Ectodermal cell (in vitro differentiated cells): ENCODE results near the gene COMMD7. TPM values are rescaled to one million over a fixed set of nuclear protein-coding genes. Genes with fewer than 3 reads are reported as not detected.

Experiments used
- H3K27ac ChIP-seq: 2 replicates; pipeline ENCODE4 v1.7.0; 2013; ENCODE audit warnings: mild to moderate bottlenecking, low read depth, low read length; ENCODE audit not compliant: insufficient read depth, poor library complexity, severe bottlenecking
- H3K27me3 ChIP-seq: 2 replicates; pipeline ENCODE4 v1.7.0; 2013; ENCODE audit warnings: mild to moderate bottlenecking, low read length; ENCODE audit not compliant: insufficient read depth, control insufficient read depth, poor library complexity, severe bottlenecking
- H3K36me3 ChIP-seq: one replicate; pipeline ENCODE4 v1.7.0; 2013; ENCODE audit warnings: low read length; ENCODE audit not compliant: control insufficient read depth, insufficient read depth
- H3K4me1 ChIP-seq: one replicate; pipeline ENCODE4 v1.7.0; 2013; ENCODE audit warnings: low read length; ENCODE audit not compliant: control insufficient read depth, insufficient read depth
- H3K4me3 ChIP-seq: 2 replicates; pipeline ENCODE4 v1.7.0; 2013; ENCODE audit warnings: low read depth, low read length, control low read depth; ENCODE audit not compliant: insufficient read depth
- H3K9me3 ChIP-seq: 2 replicates; pipeline ENCODE4 v1.7.0; 2013; ENCODE audit warnings: mild to moderate bottlenecking, low read length, moderate library complexity; ENCODE audit not compliant: control insufficient read depth
- WGBS, 2 experiments: methylation state at CpG; one replicate each; pipeline ENCODE4 v1.1.7; 2013; ENCODE audit warnings: missing lambda C conversion rate in 2 of 2; 5-methylcytosine and 5-hydroxymethylcytosine counted together
- polyA plus RNA-seq, 4 experiments: library from polyadenylated mRNA; stranded (reverse); fragments of 50-300 nt; gene quantifications; one replicate each; pipeline ENCODE4 v1.2.3, GENCODE V29; 2013

Gene COMMD7
- 47.2 TPM for polyA plus RNA-seq (2013, experiment 1 of 4)
- polyA plus RNA-seq (2013, experiment 2 of 4), result 46.9 TPM
- 42.8 TPM for polyA plus RNA-seq (2013, experiment 3 of 4)
- polyA plus RNA-seq (2013, experiment 4 of 4), result 42.1 TPM

GRCh38 chr20:32743237-32744112 lies at the start of gene COMMD7:
TSS of gene COMMD7 (minus strand) at chr20:32743467. CDS start at chr20:32743391, 76 bp downstream.
- 2% methylated on average over 64 of the region's 64 CpGs for WGBS, 2 experiments
- no peaks in the 10 kb centered on the region for H3K36me3 ChIP-seq
- H3K9me3 ChIP-seq, result no peaks in the 10 kb centered on the region
- H3K4me3 ChIP-seq, result peak within 1 kb of the TSS; percentile 58
- H3K27me3 ChIP-seq, result no peaks in the 10 kb centered on the region
- H3K4me1 ChIP-seq, result peaks cover 11% of the 10 kb centered on the region
- no peak within 1 kb of the TSS for H3K27ac ChIP-seq

- Histone ChIP-seq H3K9me3 (no peaks in the 10 kb centered on the region), H3K4me3 (no peak overlapping the region), H3K27ac (peak overlapping the region; percentile 26), H3K4me1 (peaks cover 14% of the 10 kb centered on the region), H3K36me3 (peaks cover 51% of the 10 kb centered on the region), H3K27me3 (no peaks in the 10 kb centered on the region)
- 89 to 91% methylated on average over 13 of the region's 13 CpGs for WGBS, 2 experiments
Measured at GRCh38 chr20:32792731-32793458, 49.6 kb upstream of the COMMD7 start.

- 67 to 68% methylated on average over 2 to 3 of the region's 3 CpGs for WGBS, 2 experiments
- Histone ChIP-seq H3K27ac (peak overlapping the region; percentile 26), H3K36me3 (peaks cover 53% of the 10 kb centered on the region), H3K4me1 (peaks cover 14% of the 10 kb centered on the region), H3K27me3 (no peaks in the 10 kb centered on the region), H3K9me3 (no peaks in the 10 kb centered on the region), H3K4me3 (no peak overlapping the region)
Measured at GRCh38 chr20:32792316-32792715, 49.0 kb upstream of the COMMD7 start.

- H3K36me3 ChIP-seq, result peaks cover 52% of the 10 kb centered on the region
Measured at GRCh38 chr20:32790751-32791057, 47.4 kb upstream of the COMMD7 start.

GRCh38 chr20:32789896-32790750 lies 46.9 kb upstream of the COMMD7 start:
- Histone ChIP-seq H3K4me3 (no peak overlapping the region), H3K27ac (no peak overlapping the region), H3K27me3 (no peaks in the 10 kb centered on the region), H3K4me1 (peaks cover 14% of the 10 kb centered on the region), H3K36me3 (peaks cover 50% of the 10 kb centered on the region), H3K9me3 (no peaks in the 10 kb centered on the region)
- WGBS, 2 experiments, result 80% methylated on average over 6 of the region's 6 CpGs

More at GRCh38 chr20:32790751-32791057, 47.4 kb upstream of the COMMD7 start:
- H3K9me3 ChIP-seq, result no peaks in the 10 kb centered on the region
- no peaks in the 10 kb centered on the region for H3K27me3 ChIP-seq
- no peak overlapping the region for H3K27ac ChIP-seq
- H3K4me3 ChIP-seq, result no peak overlapping the region
- peaks cover 14% of the 10 kb centered on the region for H3K4me1 ChIP-seq
- 93 to 95% methylated on average over 3 of the region's 3 CpGs for WGBS, 2 experiments

- Histone ChIP-seq H3K36me3 (peaks cover 49% of the 10 kb centered on the region), H3K9me3 (no peaks in the 10 kb centered on the region), H3K4me1 (peaks cover 7% of the 10 kb centered on the region), H3K27ac (no peak overlapping the region), H3K27me3 (no peaks in the 10 kb centered on the region), H3K4me3 (no peak overlapping the region)
- 89 to 90% methylated on average over 16 of the region's 16 CpGs for WGBS, 2 experiments
Measured at GRCh38 chr20:32787168-32787567, 43.9 kb upstream of the COMMD7 start.

GRCh38 chr20:32786059-32786760 lies 42.9 kb upstream of the COMMD7 start:
- Histone ChIP-seq H3K27me3 (no peaks in the 10 kb centered on the region), H3K4me3 (no peak overlapping the region), H3K36me3 (peaks cover 52% of the 10 kb centered on the region), H3K27ac (no peak overlapping the region), H3K9me3 (no peaks in the 10 kb centered on the region), H3K4me1 (peaks cover 3% of the 10 kb centered on the region)
- 95 to 96% methylated on average over 16 of the region's 16 CpGs for WGBS, 2 experiments

GRCh38 chr20:32784369-32785080 lies 41.3 kb upstream of the COMMD7 start:
- Histone ChIP-seq H3K9me3 (no peaks in the 10 kb centered on the region), H3K27ac (no peak overlapping the region), H3K36me3 (peaks cover 47% of the 10 kb centered on the region), H3K27me3 (no peaks in the 10 kb centered on the region), H3K4me1 (peaks cover 17% of the 10 kb centered on the region), H3K4me3 (no peak overlapping the region)
- 94 to 97% methylated on average over 13 of the region's 13 CpGs for WGBS, 2 experiments
